ENCODE data around the gene PRH1.

Gene PRH1

GRCh38 chr12:10884086-10884725, at the start of gene PRH1:
Gene PRH1 (minus strand): TSS chr12:10884255. CDS start chr12:10884217, 38 bp downstream.
- no peak within 1 kb of the TSS for H3K9ac ChIP-seq (ENCODE audit: insufficient read length)
- no peaks in the 10 kb centered on the region for H3K9me3 ChIP-seq (ENCODE audit: low read depth, low read length)
- H3K36me3 ChIP-seq (ENCODE audit: insufficient read depth, low read length): no peaks in the 10 kb centered on the region
- H3K27ac ChIP-seq: no peak within 1 kb of the TSS
- H3K4me3 ChIP-seq: no peak within 1 kb of the TSS
- no peak for DNase-seq (ENCODE audit: low read depth, low spot score)
- TF ChIP-seq EZH2 (IDR thresholded peaks at IDR 0.05) (no peak), FOXP2 (optimal IDR thresholded peaks at IDR 0.05; ENCODE audit: control extremely low read depth, extremely low read length, insufficient read depth) (no peak), POLR2AphosphoS5 (IDR thresholded peaks at IDR 0.05; ENCODE audit: borderline replicate concordance, low read depth, low read length) (no peak)

- H3K4me3 ChIP-seq: no peak within 1 kb of the TSS
- no peaks in the 10 kb centered on the region for H3K36me3 ChIP-seq (ENCODE audit: insufficient read depth, low read length)
- H3K9ac ChIP-seq (ENCODE audit: insufficient read length): no peak within 1 kb of the TSS
- no peak for DNase-seq (ENCODE audit: low read depth, low spot score)
- TF ChIP-seq POLR2AphosphoS5 (IDR thresholded peaks at IDR 0.05; ENCODE audit: borderline replicate concordance, low read depth, low read length) (no peak), FOXP2 (optimal IDR thresholded peaks at IDR 0.05; ENCODE audit: control extremely low read depth, extremely low read length, insufficient read depth) (no peak), EZH2 (IDR thresholded peaks at IDR 0.05) (no peak)
- no peaks in the 10 kb centered on the region for H3K9me3 ChIP-seq (ENCODE audit: low read depth, low read length)
- no peak within 1 kb of the TSS for H3K27ac ChIP-seq
Observed at GRCh38 chr12:10928746-10929286, 44.8 kb upstream of the PRH1 start, which contains the start of gene PRH2. Gene PRH2 (plus strand): TSS chr12:10929236. CDS start chr12:10929274, 38 bp downstream.

- H3K36me3 ChIP-seq (ENCODE audit: insufficient read depth, low read length): no peaks in the 10 kb centered on the region
- H3K9me3 ChIP-seq (ENCODE audit: low read depth, low read length): no peaks in the 10 kb centered on the region
- H3K9ac ChIP-seq (ENCODE audit: insufficient read length): no peak overlapping the region
- no peak overlapping the region for H3K27ac ChIP-seq
- no peak overlapping the region for H3K4me3 ChIP-seq
- no peak for TF ChIP-seq EZH2 (IDR thresholded peaks at IDR 0.05)
- TF ChIP-seq POLR2AphosphoS5 (IDR thresholded peaks at IDR 0.05; ENCODE audit: borderline replicate concordance, low read depth, low read length): no peak
- TF ChIP-seq FOXP2 (optimal IDR thresholded peaks at IDR 0.05; ENCODE audit: control extremely low read depth, extremely low read length, insufficient read depth): no peak
- DNase-seq (ENCODE audit: low read depth, low spot score): no peak
Observed at GRCh38 chr12:10926269-10926668, 42.2 kb upstream of the PRH1 start.

- Histone ChIP-seq H3K36me3 (ENCODE audit: insufficient read depth, low read length) (no peaks in the 10 kb centered on the region), H3K9me3 (ENCODE audit: low read depth, low read length) (no peaks in the 10 kb centered on the region), H3K27ac (no peak overlapping the region), H3K4me3 (no peak overlapping the region), H3K9ac (ENCODE audit: insufficient read length) (no peak overlapping the region)
- TF ChIP-seq POLR2AphosphoS5 (IDR thresholded peaks at IDR 0.05; ENCODE audit: borderline replicate concordance, low read depth, low read length): no peak
- TF ChIP-seq EZH2 (IDR thresholded peaks at IDR 0.05): no peak
- DNase-seq (ENCODE audit: low read depth, low spot score): no peak
Observed at GRCh38 chr12:10919809-10920208, 35.8 kb upstream of the PRH1 start.

GRCh38 chr12:10910380-10910779, 26.3 kb upstream of the PRH1 start:
- no peak for DNase-seq (ENCODE audit: low read depth, low spot score)
- no peak overlapping the region for H3K4me3 ChIP-seq
- H3K36me3 ChIP-seq (ENCODE audit: insufficient read depth, low read length): no peaks in the 10 kb centered on the region
- no peaks in the 10 kb centered on the region for H3K9me3 ChIP-seq (ENCODE audit: low read depth, low read length)
- H3K27ac ChIP-seq: no peak overlapping the region
- no peak overlapping the region for H3K9ac ChIP-seq (ENCODE audit: insufficient read length)
- TF ChIP-seq EZH2 (IDR thresholded peaks at IDR 0.05): no peak
- no peak for TF ChIP-seq POLR2AphosphoS5 (IDR thresholded peaks at IDR 0.05; ENCODE audit: borderline replicate concordance, low read depth, low read length)
- no peak for TF ChIP-seq FOXP2 (optimal IDR thresholded peaks at IDR 0.05; ENCODE audit: control extremely low read depth, extremely low read length, insufficient read depth)

- DNase-seq (ENCODE audit: low read depth, low spot score): no peak
- Histone ChIP-seq H3K9ac (ENCODE audit: insufficient read length) (no peak within 1 kb of the TSS), H3K36me3 (ENCODE audit: insufficient read depth, low read length) (no peaks in the 10 kb centered on the region), H3K9me3 (ENCODE audit: low read depth, low read length) (peaks cover 2% of the 10 kb centered on the region; the same call in 1 of the 2 replicates), H3K27ac (no peak within 1 kb of the TSS), H3K4me3 (no peak within 1 kb of the TSS)
- TF ChIP-seq POLR2AphosphoS5 (IDR thresholded peaks at IDR 0.05; ENCODE audit: borderline replicate concordance, low read depth, low read length) (no peak), EZH2 (IDR thresholded peaks at IDR 0.05) (no peak), FOXP2 (optimal IDR thresholded peaks at IDR 0.05; ENCODE audit: control extremely low read depth, extremely low read length, insufficient read depth) (no peak)
Observed at GRCh38 chr12:10909462-10909861, 25.4 kb upstream of the PRH1 start, which contains the start of gene TAS2R13. Gene TAS2R13 (minus strand): TSS chr12:10909562. CDS start chr12:10909298, 264 bp downstream.

- no peak for TF ChIP-seq POLR2AphosphoS5 (IDR thresholded peaks at IDR 0.05; ENCODE audit: borderline replicate concordance, low read depth, low read length)
- no peak for TF ChIP-seq EZH2 (IDR thresholded peaks at IDR 0.05)
- TF ChIP-seq FOXP2 (optimal IDR thresholded peaks at IDR 0.05; ENCODE audit: control extremely low read depth, extremely low read length, insufficient read depth): no peak
- peaks cover 3% of the 10 kb centered on the region; the same call in 1 of the 2 replicates for H3K9me3 ChIP-seq (ENCODE audit: low read depth, low read length)
- H3K9ac ChIP-seq (ENCODE audit: insufficient read length): no peak overlapping the region
- no peak for DNase-seq (ENCODE audit: low read depth, low spot score)
- H3K27ac ChIP-seq: no peak overlapping the region
- no peaks in the 10 kb centered on the region for H3K36me3 ChIP-seq (ENCODE audit: insufficient read depth, low read length)
- no peak overlapping the region for H3K4me3 ChIP-seq
Observed at GRCh38 chr12:10904686-10905085, 20.6 kb upstream of the PRH1 start.

GRCh38 chr12:10901427-10901826, 17.4 kb upstream of the PRH1 start:
- Histone ChIP-seq H3K27ac (no peak overlapping the region), H3K36me3 (ENCODE audit: insufficient read depth, low read length) (no peaks in the 10 kb centered on the region), H3K4me3 (no peak overlapping the region), H3K9me3 (ENCODE audit: low read depth, low read length) (peaks cover 3% of the 10 kb centered on the region; the same call in 1 of the 2 replicates), H3K9ac (ENCODE audit: insufficient read length) (no peak overlapping the region)
- no peak for TF ChIP-seq POLR2AphosphoS5 (IDR thresholded peaks at IDR 0.05; ENCODE audit: borderline replicate concordance, low read depth, low read length)
- TF ChIP-seq FOXP2 (optimal IDR thresholded peaks at IDR 0.05; ENCODE audit: control extremely low read depth, extremely low read length, insufficient read depth): no peak
- no peak for TF ChIP-seq EZH2 (IDR thresholded peaks at IDR 0.05)
- DNase-seq (ENCODE audit: low read depth, low spot score): no peak
